NCI-H774 (cell line): Measurements from ENCODE around the gene TRIM46.
"Not testable (repeated sequence)": the region's sequence is repeated elsewhere in the genome, so short reads cannot be mapped to it uniquely, and the experiment has no call there.

ENCODE experiments used
- DNase-seq: peaks from one replicate; lab custom pipeline; 2025; lab: John Stamatoyannopoulos, UW

The TRIM46 gene

GRCh38 chr1:155186794-155187455 is 13.3 kb downstream of the TRIM46 start:
- DNase-seq, result no peak

- DNase-seq, result no peak
These were observed 13.8 kb downstream of the TRIM46 start for GRCh38 chr1:155187456-155187891.

GRCh38 chr1:155188268-155188667 is 14.6 kb downstream of the TRIM46 start:
- DNase-seq, result no peak

GRCh38 chr1:155189926-155190325 is 16.3 kb downstream of the TRIM46 start:
- not testable (repeated sequence) for DNase-seq

GRCh38 chr1:155191904-155192303 is 18.3 kb downstream of the TRIM46 start:
- no peak for DNase-seq

- DNase-seq, result peak; percentile 60
These were observed 19.0 kb downstream of the TRIM46 start for GRCh38 chr1:155192346-155193274.

GRCh38 chr1:155193275-155193990 is 19.8 kb downstream of the TRIM46 start:
- DNase-seq, result peak; percentile 86

- DNase-seq, result not testable (repeated sequence)
These were observed 20.3 kb downstream of the TRIM46 start for GRCh38 chr1:155193991-155194240.

- no peak for DNase-seq
These were observed 21.8 kb downstream of the TRIM46 start for GRCh38 chr1:155195201-155196102.

GRCh38 chr1:155196103-155196892 is 22.6 kb downstream of the TRIM46 start:
- DNase-seq, result no peak

GRCh38 chr1:155196893-155197638 is 23.4 kb downstream of the TRIM46 start:
- no peak for DNase-seq

GRCh38 chr1:155197901-155198546 is 24.4 kb downstream of the TRIM46 start:
- no peak for DNase-seq

GRCh38 chr1:155198547-155198906 is 24.9 kb downstream of the TRIM46 start:
- DNase-seq, result no peak

- DNase-seq, result no peak
These were observed 26.1 kb downstream of the TRIM46 start for GRCh38 chr1:155199792-155200191.

- no peak for DNase-seq
These were observed 27.3 kb downstream of the TRIM46 start for GRCh38 chr1:155200920-155201319.

GRCh38 chr1:155202198-155202597 is 28.5 kb downstream of the TRIM46 start:
- DNase-seq, result no peak

GRCh38 chr1:155202731-155203515 is 29.3 kb downstream of the TRIM46 start:
- no peak for DNase-seq

GRCh38 chr1:155205035-155205434 is 31.4 kb downstream of the TRIM46 start:
- DNase-seq, result no peak
